ENCODE results near the gene SLC27A5. TPM values are rescaled to one million over a fixed set of nuclear protein-coding genes. Genes with fewer than 3 reads are reported as not detected.
A peak's percentile ranks its signal among the peaks of the same experiment; 100 is the strongest.
"Not testable (repeated sequence)": the region's sequence is repeated elsewhere in the genome, so short reads cannot be mapped to it uniquely, and the experiment has no call there.

SLC27A5 gene
- total and polyA plus RNA-seq, 7 donors: 2.3 to 22.9 (median 7.8) TPM

DNA sequence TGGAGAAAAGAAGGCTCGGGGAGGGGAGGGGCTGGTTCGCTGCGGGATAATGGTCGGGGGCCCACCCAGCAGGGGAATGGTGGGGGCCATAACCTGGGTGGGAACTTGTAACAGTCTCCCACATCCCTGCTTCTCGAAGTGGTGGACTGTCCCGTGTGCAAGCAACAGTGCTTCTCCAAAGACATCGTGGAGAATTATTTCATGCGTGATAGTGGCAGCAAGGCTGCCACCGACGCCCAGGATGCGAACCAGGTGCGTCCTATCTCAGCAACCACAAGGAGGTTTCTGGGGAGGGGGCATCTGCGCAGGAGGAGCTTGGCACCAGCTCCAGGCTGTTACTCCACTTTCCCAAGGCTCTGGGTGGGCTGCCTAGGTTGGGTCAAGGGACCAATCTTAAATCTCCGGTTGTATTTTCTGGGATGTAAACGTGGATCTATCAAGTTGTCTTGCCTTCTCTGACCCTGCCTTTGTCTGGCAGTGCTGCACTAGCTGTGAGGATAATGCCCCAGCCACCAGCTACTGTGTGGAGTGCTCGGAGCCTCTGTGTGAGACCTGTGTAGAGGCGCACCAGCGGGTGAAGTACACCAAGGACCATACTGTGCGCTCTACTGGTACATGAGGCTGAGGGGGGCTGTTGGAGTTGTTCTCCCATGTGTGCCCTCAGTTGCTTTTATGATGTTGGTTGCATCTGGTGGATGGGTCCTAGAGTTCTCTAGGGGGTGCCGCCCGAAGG lies 33.7 kb upstream of the SLC27A5 start:
- DNase-seq: peak; percentile 67
- 3 to 8% methylated on average over 21 of the region's 21 CpGs for WGBS, 2 donors
- peaks cover 0 to 34% (median 26%) of the 10 kb centered on the region in 4 donors for H3K4me1 ChIP-seq
- peak overlapping the region; percentile 74 to 98 (median 97) for H3K4me3 ChIP-seq
- TF ChIP-seq POLR2AphosphoS5 (IDR thresholded peaks at IDR 0.05): no peak
- intact Hi-C loops (cut with DNase I): loop anchor here (2.0 kb wide), 1 partner anchor 27 kb away; the partner anchor contains the start of gene MZF1
- peak overlapping the region; percentile 86 to 98 (median 97) for H3K27ac ChIP-seq
- H3K36me3 ChIP-seq: peaks cover 25 to 42% (median 36%) of the 10 kb centered on the region in 4 donors
- H3K9me3 ChIP-seq: no peaks in the 10 kb centered on the region
- no peaks in the 10 kb centered on the region for H3K27me3 ChIP-seq

DNA sequence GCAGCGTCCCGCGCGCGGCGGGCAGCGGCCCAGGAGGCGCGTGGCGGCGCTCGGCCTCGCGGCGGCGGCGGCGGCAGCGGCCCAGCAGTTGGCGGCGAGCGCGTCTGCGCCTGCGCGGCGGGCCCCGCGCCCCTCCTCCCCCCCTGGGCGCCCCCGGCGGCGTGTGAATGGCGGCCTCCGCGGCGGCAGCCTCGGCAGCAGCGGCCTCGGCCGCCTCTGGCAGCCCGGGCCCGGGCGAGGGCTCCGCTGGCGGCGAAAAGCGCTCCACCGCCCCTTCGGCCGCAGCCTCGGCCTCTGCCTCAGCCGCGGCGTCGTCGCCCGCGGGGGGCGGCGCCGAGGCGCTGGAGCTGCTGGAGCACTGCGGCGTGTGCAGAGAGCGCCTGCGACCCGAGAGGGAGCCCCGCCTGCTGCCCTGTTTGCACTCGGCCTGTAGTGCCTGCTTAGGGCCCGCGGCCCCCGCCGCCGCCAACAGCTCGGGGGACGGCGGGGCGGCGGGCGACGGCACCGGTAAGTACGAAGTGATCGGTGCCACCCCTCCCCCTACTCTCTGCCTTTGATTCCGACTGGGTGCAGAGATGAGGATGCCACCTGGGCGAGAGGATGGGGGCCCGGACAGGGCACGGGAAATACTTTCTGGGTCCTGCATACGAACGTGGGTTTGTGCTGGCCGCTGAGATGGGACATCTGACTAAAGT lies 32.9 kb upstream of the SLC27A5 start:
- Histone ChIP-seq H3K36me3 (peaks cover 18 to 35% (median 29%) of the 10 kb centered on the region in 4 donors), H3K4me1 (peaks cover 0 to 34% (median 26%) of the 10 kb centered on the region in 4 donors), H3K27me3 (peaks cover 0 to 1% (median 0%) of the 10 kb centered on the region in 3 donors), H3K9me3 (no peaks in the 10 kb centered on the region), H3K27ac (peak overlapping the region; percentile 86 to 98 (median 97)), H3K4me3 (peak overlapping the region; percentile 74 to 98 (median 97))
- peak; percentile 69 for DNase-seq
- intact Hi-C loops (cut with DNase I): loop anchor here (1.0 to 2.0 kb wide), 2 partner anchors 11 to 28 kb away; partner anchors contain the start of genes CHMP2A and MZF1
- 0 to 1% methylated on average over 92 of the region's 92 CpGs for WGBS, 2 donors
- TF ChIP-seq POLR2AphosphoS5 (IDR thresholded peaks at IDR 0.05) (no peak), POLR2A (IDR thresholded peaks at IDR 0.05) (no peak), EP300 (IDR thresholded peaks at IDR 0.05) (no peak)
- TF ChIP-seq, protein P1, sequence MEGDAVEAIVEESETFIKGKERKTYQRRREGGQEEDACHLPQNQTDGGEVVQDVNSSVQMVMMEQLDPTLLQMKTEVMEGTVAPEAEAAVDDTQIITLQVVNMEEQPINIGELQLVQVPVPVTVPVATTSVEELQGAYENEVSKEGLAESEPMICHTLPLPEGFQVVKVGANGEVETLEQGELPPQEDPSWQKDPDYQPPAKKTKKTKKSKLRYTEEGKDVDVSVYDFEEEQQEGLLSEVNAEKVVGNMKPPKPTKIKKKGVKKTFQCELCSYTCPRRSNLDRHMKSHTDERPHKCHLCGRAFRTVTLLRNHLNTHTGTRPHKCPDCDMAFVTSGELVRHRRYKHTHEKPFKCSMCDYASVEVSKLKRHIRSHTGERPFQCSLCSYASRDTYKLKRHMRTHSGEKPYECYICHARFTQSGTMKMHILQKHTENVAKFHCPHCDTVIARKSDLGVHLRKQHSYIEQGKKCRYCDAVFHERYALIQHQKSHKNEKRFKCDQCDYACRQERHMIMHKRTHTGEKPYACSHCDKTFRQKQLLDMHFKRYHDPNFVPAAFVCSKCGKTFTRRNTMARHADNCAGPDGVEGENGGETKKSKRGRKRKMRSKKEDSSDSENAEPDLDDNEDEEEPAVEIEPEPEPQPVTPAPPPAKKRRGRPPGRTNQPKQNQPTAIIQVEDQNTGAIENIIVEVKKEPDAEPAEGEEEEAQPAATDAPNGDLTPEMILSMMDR (IDR thresholded peaks at IDR 0.05): no peak

DNA sequence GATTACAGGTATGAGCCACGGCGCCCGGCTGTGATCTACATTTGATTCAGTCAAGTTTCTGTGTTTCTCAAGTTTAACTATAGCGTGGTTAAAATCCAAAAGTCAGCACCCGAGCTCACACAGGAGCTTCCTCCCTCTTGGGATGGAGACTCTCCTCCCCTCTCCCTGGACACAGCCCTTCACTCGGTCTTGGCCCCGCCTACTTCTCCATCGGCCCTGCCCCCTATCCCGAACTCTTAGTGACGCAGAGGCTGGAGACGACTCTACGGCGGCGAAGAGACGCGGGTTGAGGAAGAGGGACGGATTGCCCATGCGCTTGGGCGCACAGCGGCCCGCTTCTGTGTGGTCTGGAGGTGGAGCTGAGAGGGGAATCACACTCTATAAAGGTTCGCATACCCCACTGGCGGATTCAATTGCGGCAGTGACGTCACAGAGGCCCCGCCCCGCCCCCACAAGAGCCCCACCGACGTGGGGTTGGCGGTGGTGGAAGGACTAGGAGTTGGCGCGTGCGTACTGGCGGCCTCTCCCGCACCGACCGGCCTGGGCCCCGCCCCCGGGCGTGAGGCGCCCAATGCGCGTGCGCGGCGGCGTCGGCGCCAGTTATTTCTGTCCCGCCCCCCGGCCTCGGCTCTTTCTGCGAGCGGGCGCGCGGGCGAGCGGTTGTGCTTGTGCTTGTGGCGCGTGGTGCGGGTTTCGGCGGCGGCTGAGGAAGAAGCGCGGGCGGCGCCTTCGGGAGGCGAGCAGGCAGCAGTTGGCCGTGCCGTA lies 32.2 kb upstream of the SLC27A5 start, which contains the start of gene TRIM28:
TSS of gene TRIM28 (plus strand) at position 239 of the 765 bp plus-strand sequence. CDS start 694 bp downstream, outside the sequence.
- DNase-seq: peak; percentile 99
- H3K27me3 ChIP-seq: peaks cover 0 to 8% (median 0%) of the 10 kb centered on the region in 3 donors
- peaks cover 0 to 34% (median 26%) of the 10 kb centered on the region in 4 donors for H3K4me1 ChIP-seq
- H3K27ac ChIP-seq: peak within 1 kb of the TSS; percentile 86 to 98 (median 97)
- TF ChIP-seq POLR2A (IDR thresholded peaks at IDR 0.05) (peak; percentile 94 to 98), POLR2AphosphoS5 (IDR thresholded peaks at IDR 0.05) (peak; percentile 99), EP300 (IDR thresholded peaks at IDR 0.05) (peak in 1 of 4 donors; percentile 69)
- TF ChIP-seq, protein P1 (IDR thresholded peaks at IDR 0.05): peak in 1 of 4 experiments; percentile 15
- intact Hi-C loops (cut with DNase I): loop anchor here (1.0 to 2.0 kb wide), 3 partner anchors 11 to 29 kb away; partner anchors contain the start of genes CHMP2A and MZF1
- peak within 1 kb of the TSS; percentile 74 to 98 (median 97) for H3K4me3 ChIP-seq
- no peaks in the 10 kb centered on the region for H3K9me3 ChIP-seq
- 0 to 1% methylated on average over 73 of the region's 73 CpGs for WGBS, 2 donors
- H3K36me3 ChIP-seq: peaks cover 11 to 27% (median 22%) of the 10 kb centered on the region in 4 donors

DNA sequence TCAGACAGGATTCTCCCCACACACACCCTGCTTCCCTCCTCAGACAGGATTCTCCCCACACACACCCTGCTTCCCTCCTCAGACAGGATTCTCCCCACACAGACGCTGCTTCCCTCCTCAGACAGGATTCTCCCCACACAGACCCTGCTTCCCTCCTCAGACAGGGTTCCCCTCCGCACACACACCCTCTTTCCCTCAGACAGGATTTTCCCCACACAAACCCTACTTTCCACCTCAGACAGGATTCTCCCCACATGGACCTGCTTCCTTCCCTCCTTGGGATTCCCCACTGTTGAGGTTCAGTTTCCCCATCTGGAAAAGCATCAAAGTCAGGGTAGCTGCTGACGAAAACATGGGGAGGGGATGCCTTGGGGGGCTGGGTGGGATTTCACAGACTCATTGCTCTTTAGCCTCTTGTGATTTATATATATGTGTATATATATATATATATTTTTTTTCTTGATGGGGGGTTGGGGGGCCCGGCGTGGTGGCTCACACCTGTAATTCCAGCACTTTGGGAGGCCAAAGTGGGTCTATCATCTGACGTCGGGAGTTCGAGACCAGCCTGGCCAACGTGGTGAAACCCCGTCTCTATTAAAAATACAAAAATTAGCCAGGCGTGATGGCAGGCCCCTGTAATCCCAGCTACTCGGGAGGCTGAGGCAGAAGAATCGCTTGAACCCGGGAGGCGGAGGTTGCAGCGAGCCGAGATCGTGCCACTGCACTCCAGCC lies 31.0 kb upstream of the SLC27A5 start:
- peaks cover 0 to 42% (median 32%) of the 10 kb centered on the region in 4 donors for H3K4me1 ChIP-seq
- peak overlapping the region; percentile 41 to 98 (median 97) for H3K4me3 ChIP-seq
- H3K9me3 ChIP-seq: not testable (repeated sequence)
- 77 to 84% methylated on average over 18 of the region's 18 CpGs for WGBS, 2 donors
- H3K36me3 ChIP-seq: peaks cover 0 to 15% (median 10%) of the 10 kb centered on the region in 4 donors
- intact Hi-C loops (cut with DNase I): loop anchor here (1.0 kb wide), 1 partner anchor 23 kb away; no protein-coding TSS in a partner anchor
- H3K27me3 ChIP-seq: peaks cover 8 to 20% (median 10%) of the 10 kb centered on the region in 3 donors
- DNase-seq: peak; percentile 62
- peak overlapping the region; percentile 86 to 98 (median 97) for H3K27ac ChIP-seq

DNA sequence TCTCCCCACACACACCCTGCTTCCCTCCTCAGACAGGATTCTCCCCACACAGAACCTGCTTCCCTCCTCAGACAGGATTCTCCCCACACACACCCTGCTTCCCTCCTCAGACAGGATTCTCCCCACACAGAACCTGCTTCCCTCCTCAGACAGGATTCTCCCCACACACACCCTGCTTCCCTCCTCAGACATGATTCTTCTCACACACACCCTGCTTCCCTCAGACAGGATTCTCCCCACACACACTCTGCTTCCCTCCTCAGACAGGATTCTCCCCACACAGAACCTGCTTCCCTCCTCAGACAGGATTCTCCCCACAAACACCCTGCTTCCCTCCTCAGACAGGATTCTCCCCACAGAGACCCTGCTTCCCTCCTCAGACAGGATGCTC lies 27.4 kb upstream of the SLC27A5 start:
- H3K36me3 ChIP-seq; intact Hi-C loops (cut with DNase I); H3K27ac ChIP-seq; H3K4me3 ChIP-seq; H3K9me3 ChIP-seq; DNase-seq: not testable (repeated sequence)
- Histone ChIP-seq H3K4me1 (peaks cover 0 to 17% (median 10%) of the 10 kb centered on the region in 4 donors), H3K27me3 (peaks cover 8 to 33% (median 21%) of the 10 kb centered on the region in 3 donors)

All from sigmoid colon (tissue), 7 donors.